ENCODE measurements around the gene PLBD2.
"Not testable (repeated sequence)": the region's sequence is repeated elsewhere in the genome, so short reads cannot be mapped to it uniquely, and the experiment has no call there.

PLBD2 gene

DNA sequence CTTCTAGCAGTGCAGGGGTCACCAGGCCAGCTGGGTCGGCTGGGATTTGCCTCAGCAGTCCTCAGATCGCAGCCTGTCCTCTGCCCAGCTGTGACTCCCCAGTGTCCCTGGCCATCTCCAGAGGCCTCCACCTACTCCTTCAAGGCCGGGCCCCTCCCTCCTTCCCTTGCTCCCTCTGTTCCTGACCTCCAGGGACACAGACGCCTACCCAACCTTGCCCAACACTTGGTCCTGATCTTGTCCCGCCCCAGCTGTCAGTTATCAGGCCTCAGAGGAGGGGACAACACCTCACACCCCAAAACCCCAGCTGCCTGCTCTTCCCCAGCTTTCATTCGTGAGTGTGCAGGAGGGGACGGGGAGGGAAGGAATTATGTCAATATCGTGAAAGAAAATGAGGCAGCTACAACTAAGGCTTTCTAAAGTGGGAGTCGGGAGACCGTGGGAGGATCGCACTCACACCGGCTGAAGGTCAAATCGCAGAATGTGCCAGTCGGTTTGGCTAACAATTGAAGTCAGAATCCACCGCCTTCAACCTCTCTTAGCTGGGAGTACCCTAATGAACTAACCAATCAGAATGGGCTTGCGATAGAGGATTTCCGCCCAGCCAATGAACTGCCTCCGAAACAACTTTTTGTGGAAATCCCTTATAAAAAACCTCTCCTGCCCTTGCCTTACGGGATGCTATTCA, 9.4 kb upstream of the PLBD2 start:
- Histone ChIP-seq H3K9me3 (ENCODE audit: control insufficient read depth in 2 of 2, low read length in 2 of 2) (no peaks in the 10 kb centered on the region), H3K9ac (ENCODE audit: low read depth in 1 of 2, low read length in 2 of 2) (no peak overlapping the region), H3K4me3 (ENCODE audit: low read length in 2 of 2) (no peak overlapping the region), H3K36me3 (ENCODE audit: control insufficient read depth in 2 of 2, insufficient read depth in 2 of 2, low read length in 2 of 2) (no peaks in the 10 kb centered on the region), H3K27me3 (ENCODE audit: control insufficient read depth in 2 of 2, insufficient read depth in 2 of 2, low read length in 2 of 2) (no peaks in the 10 kb centered on the region), H3K4me1 (ENCODE audit: control insufficient read depth in 2 of 2, insufficient read depth in 2 of 2, low read length in 2 of 2) (no peaks in the 10 kb centered on the region), H3K27ac (ENCODE audit: low read depth in 2 of 2, low read length in 2 of 2) (no peak overlapping the region)

DNA sequence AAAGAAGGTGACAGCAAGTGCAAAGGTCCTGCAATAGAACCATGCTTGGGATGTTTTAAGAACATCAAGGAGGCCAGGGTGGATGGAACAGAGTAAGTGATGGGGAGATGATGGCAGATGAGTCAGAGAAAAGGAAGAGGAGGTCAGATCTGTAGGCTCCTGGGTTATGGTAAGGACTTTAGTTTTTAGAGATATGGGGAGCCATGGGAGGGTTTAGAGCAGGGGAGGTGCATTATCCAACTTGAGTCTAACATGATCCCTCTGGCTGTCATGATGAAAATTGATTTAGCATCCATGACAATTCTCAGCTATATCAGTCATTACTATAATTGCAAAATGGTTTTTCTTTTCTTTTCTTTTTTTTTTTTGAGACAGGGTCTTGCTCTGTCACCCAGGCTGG, 7.3 kb upstream of the PLBD2 start:
- no peaks in the 10 kb centered on the region for H3K36me3 ChIP-seq (ENCODE audit: control insufficient read depth in 2 of 2, insufficient read depth in 2 of 2, low read length in 2 of 2)
- H3K27ac ChIP-seq (ENCODE audit: low read depth in 2 of 2, low read length in 2 of 2): no peak overlapping the region
- H3K4me3 ChIP-seq (ENCODE audit: low read length in 2 of 2): no peak overlapping the region
- H3K9me3 ChIP-seq (ENCODE audit: control insufficient read depth in 2 of 2, low read length in 2 of 2): no peaks in the 10 kb centered on the region
- H3K4me1 ChIP-seq (ENCODE audit: control insufficient read depth in 2 of 2, insufficient read depth in 2 of 2, low read length in 2 of 2): no peaks in the 10 kb centered on the region
- H3K27me3 ChIP-seq (ENCODE audit: control insufficient read depth in 2 of 2, insufficient read depth in 2 of 2, low read length in 2 of 2): no peaks in the 10 kb centered on the region
- H3K9ac ChIP-seq (ENCODE audit: low read depth in 1 of 2, low read length in 2 of 2): no peak overlapping the region

DNA sequence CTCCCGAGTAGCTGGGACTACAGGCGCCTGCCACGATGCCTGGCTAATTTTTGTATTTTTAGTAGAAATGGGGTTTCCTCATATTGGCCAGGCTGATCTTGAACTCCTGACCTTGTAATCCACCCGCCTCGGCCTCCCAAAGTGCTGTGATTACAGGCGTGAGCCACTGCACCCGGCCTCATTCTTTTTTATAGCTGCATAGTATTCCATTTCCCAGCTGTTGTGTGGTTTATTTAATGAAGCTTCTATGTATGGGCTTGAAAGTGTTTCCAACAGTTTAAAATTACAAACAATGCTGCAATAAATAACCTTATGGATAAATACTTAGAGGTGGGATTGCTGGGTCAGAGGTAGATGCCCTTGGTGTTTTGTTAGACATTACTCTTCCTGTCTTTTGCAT, 4.2 kb upstream of the PLBD2 start:
- not testable (repeated sequence) for H3K27ac ChIP-seq (ENCODE audit: low read depth in 2 of 2, low read length in 2 of 2); H3K4me3 ChIP-seq (ENCODE audit: low read length in 2 of 2); H3K9ac ChIP-seq (ENCODE audit: low read depth in 1 of 2, low read length in 2 of 2); H3K36me3 ChIP-seq (ENCODE audit: control insufficient read depth in 2 of 2, insufficient read depth in 2 of 2, low read length in 2 of 2); H3K27me3 ChIP-seq (ENCODE audit: control insufficient read depth in 2 of 2, insufficient read depth in 2 of 2, low read length in 2 of 2); H3K9me3 ChIP-seq (ENCODE audit: control insufficient read depth in 2 of 2, low read length in 2 of 2); H3K4me1 ChIP-seq (ENCODE audit: control insufficient read depth in 2 of 2, insufficient read depth in 2 of 2, low read length in 2 of 2)

DNA sequence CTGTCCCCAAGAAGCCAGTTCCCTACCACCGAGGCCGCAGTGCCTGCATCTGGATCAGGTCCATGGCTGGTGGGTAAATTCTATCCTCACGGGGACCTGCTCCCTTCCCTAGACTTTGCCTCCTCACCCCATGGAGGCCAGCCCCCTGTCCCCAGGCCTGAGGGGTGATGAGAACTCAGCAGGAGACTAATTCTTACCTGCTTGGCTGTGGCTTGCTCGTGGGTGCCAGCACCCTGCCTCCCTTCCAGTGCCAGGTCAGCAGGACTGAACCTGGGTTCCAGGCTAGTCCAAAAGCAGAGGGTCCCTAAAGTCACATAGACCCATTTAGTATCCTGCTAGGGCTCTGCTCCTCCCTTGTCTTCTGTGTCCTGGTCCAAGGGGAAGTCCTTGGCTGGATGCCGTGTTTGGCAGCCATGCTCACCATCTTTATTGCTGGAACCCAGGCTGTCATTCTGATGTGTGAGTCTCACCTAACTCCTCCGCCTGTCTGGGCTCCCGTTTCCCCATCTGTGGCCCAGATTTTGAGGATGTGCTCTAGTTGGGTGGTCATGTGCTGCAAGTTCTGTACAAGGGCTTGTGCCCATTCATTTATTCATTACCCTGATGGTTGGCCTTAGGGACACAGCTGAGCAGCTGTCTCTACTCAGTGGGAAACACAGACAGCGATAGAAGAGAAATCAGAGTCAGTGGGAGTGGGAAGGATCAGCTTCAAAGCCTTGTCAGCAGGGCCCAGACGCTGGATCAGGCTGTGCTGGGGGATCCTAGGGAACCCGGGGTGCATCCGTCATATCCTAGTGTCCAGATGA, 949 bp downstream of the PLBD2 start:
- no peaks in the 10 kb centered on the region for H3K36me3 ChIP-seq (ENCODE audit: control insufficient read depth in 2 of 2, insufficient read depth in 2 of 2, low read length in 2 of 2)
- peaks cover 8 to 16% of the 10 kb centered on the region in 2 donors for H3K4me1 ChIP-seq (ENCODE audit: control insufficient read depth in 2 of 2, insufficient read depth in 2 of 2, low read length in 2 of 2)
- peak overlapping the region; percentile 68 to 88 for H3K9ac ChIP-seq (ENCODE audit: low read depth in 1 of 2, low read length in 2 of 2)
- no peaks in the 10 kb centered on the region for H3K9me3 ChIP-seq (ENCODE audit: control insufficient read depth in 2 of 2, low read length in 2 of 2)
- H3K27ac ChIP-seq (ENCODE audit: low read depth in 2 of 2, low read length in 2 of 2): peak overlapping the region; percentile 71 to 77
- peak overlapping the region; percentile 72 to 77 for H3K4me3 ChIP-seq (ENCODE audit: low read length in 2 of 2)
- H3K27me3 ChIP-seq (ENCODE audit: control insufficient read depth in 2 of 2, insufficient read depth in 2 of 2, low read length in 2 of 2): no peaks in the 10 kb centered on the region

DNA sequence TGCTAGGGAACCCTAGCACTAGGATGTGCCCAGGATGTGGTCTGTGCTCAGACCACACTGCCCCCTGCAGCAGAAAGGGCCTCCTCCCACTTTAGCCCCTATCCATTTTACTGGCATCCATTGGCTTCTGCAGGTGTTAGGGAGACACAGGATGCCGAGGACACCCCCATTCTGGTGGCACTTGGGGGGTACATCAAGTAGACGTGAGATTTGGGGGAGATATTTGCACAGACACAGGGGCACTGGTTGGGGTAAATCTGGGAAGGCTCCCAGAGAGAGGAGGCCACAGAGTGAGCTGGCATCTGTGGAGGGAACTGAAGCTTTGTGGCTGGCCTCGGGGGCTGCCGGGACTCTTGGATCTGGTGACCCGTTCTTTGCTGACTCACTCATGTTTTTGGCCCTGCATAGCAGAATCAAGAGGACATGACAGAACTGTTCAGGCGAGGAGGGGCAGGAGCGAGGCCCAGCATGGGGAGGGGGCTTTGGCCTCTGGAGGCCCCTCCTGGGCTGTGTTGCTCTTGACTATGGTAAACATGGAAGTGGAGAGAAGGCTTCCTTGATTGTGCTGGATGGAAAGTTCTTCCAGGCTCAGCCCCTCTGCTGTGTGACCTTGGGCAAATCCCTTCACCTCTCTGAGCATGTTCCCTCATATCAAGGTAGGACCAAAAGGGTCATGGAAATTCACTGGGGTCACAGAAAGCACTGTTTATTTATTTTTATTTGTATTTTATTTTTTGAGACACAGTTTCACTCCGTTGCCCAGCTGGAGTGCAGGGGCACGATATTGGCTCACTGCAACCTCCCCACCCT, 1.8 kb downstream of the PLBD2 start:
- H3K4me3 ChIP-seq (ENCODE audit: low read length in 2 of 2): no peak overlapping the region
- H3K9ac ChIP-seq (ENCODE audit: low read depth in 1 of 2, low read length in 2 of 2): no peak overlapping the region
- no peaks in the 10 kb centered on the region for H3K36me3 ChIP-seq (ENCODE audit: control insufficient read depth in 2 of 2, insufficient read depth in 2 of 2, low read length in 2 of 2)
- no peak overlapping the region for H3K27ac ChIP-seq (ENCODE audit: low read depth in 2 of 2, low read length in 2 of 2)
- no peaks in the 10 kb centered on the region for H3K27me3 ChIP-seq (ENCODE audit: control insufficient read depth in 2 of 2, insufficient read depth in 2 of 2, low read length in 2 of 2)
- peaks cover 8 to 16% of the 10 kb centered on the region in 2 donors for H3K4me1 ChIP-seq (ENCODE audit: control insufficient read depth in 2 of 2, insufficient read depth in 2 of 2, low read length in 2 of 2)
- no peaks in the 10 kb centered on the region for H3K9me3 ChIP-seq (ENCODE audit: control insufficient read depth in 2 of 2, low read length in 2 of 2)

DNA sequence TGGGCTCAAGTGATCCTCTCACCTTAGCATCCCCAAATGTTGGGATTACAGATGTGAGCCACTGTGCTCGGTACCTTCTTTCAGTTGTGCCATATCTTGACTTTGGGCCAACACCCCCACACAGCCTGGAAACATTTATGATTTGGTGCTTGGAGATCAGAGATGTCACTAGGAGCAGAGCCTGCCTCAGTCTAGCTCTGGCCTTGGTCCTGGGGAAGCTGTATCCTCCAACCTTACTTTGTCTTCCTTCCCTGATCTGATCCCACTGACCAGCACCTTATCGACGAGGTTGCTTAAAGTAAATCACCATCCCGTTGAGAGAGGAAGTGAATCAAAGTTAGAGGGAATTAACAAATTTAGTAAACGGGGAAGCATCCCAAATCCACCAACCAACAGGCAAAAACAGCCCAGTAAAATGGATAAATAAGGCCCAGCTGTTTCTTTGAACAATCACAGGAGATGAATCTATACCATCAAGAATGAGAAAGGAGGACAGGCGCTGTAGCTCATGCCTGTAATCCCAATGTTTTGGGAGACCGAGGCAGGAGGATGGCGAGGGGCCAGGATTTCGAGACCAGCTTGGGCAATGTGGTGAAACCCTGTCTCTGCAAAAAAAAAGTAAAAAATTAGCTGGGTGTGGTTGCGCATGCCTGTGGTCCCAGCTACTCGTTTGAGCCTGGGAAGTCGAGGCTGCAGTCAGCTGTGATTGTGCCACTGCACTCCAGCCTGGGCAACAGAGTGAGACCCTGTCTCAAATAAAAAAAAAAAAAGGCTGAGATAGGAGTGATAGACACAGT, 3.4 kb downstream of the PLBD2 start:
- Histone ChIP-seq H3K27ac (ENCODE audit: low read depth in 2 of 2, low read length in 2 of 2) (no peak overlapping the region), H3K9me3 (ENCODE audit: control insufficient read depth in 2 of 2, low read length in 2 of 2) (no peaks in the 10 kb centered on the region), H3K4me3 (ENCODE audit: low read length in 2 of 2) (no peak overlapping the region), H3K36me3 (ENCODE audit: control insufficient read depth in 2 of 2, insufficient read depth in 2 of 2, low read length in 2 of 2) (no peaks in the 10 kb centered on the region), H3K9ac (ENCODE audit: low read depth in 1 of 2, low read length in 2 of 2) (peak overlapping the region in 1 of 2 donors; percentile 14), H3K27me3 (ENCODE audit: control insufficient read depth in 2 of 2, insufficient read depth in 2 of 2, low read length in 2 of 2) (no peaks in the 10 kb centered on the region), H3K4me1 (ENCODE audit: control insufficient read depth in 2 of 2, insufficient read depth in 2 of 2, low read length in 2 of 2) (peaks cover 8 to 16% of the 10 kb centered on the region in 2 donors)

DNA sequence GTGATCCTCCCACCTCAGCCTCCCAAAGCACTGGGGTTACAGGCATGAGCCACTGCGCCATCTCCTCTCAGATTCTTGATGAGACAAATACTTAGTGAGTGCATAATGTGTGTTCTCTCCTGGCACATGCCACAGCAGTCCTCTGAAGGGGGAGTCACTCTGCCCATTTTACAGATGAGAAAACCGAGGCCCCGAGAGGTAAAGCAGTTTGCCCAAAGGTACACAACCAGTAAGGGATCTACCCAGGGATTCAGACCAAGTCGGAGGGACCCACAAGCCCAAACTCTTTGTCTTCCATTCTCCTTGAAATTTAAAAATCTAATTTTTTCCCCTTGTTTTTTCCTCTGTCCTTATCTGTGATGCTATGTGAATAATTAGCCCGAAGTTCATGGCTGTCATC, 6.3 kb downstream of the PLBD2 start:
- Histone ChIP-seq H3K4me3 (ENCODE audit: low read length in 2 of 2) (no peak overlapping the region), H3K9ac (ENCODE audit: low read depth in 1 of 2, low read length in 2 of 2) (no peak overlapping the region), H3K4me1 (ENCODE audit: control insufficient read depth in 2 of 2, insufficient read depth in 2 of 2, low read length in 2 of 2) (peaks cover 0 to 4% of the 10 kb centered on the region in 2 donors), H3K9me3 (ENCODE audit: control insufficient read depth in 2 of 2, low read length in 2 of 2) (no peaks in the 10 kb centered on the region), H3K27me3 (ENCODE audit: control insufficient read depth in 2 of 2, insufficient read depth in 2 of 2, low read length in 2 of 2) (no peaks in the 10 kb centered on the region), H3K27ac (ENCODE audit: low read depth in 2 of 2, low read length in 2 of 2) (no peak overlapping the region), H3K36me3 (ENCODE audit: control insufficient read depth in 2 of 2, insufficient read depth in 2 of 2, low read length in 2 of 2) (no peaks in the 10 kb centered on the region)

DNA sequence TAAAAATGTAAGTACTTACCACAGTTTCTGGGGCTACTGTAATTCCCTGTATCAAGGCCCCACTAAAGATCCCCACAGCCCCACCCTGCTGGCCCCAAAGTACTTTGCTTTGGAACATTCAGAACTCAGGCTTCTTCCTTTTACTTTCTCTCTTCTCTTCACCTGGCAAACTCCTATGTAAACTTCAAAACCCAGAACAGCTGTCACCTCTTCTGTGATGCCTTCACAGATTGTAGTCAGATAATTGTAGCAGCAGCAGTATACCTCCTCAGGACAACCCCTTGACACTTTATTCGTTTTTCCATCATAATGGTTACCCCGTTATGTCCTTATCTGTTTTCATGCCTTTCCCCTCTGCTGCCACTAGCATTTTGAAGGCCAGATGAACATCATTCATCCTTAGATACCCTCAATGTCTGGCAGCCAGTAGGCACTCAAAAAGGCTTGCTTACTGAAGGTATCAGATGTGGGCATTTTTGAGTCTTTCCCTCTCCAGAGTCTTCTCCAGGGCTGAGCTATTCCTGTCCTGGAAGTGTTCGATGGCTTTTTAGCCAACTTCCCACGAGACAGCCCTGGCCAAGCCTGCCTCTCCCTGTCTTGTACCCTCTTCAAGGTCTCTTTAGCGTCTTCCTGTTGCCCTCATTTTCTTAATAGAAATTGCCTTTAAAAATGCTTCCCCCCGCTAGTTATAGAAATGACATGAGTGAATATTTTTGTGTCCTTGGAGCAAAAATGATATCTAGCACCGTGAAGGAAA, 7.4 kb downstream of the PLBD2 start:
- Histone ChIP-seq H3K4me1 (ENCODE audit: control insufficient read depth in 2 of 2, insufficient read depth in 2 of 2, low read length in 2 of 2) (no peaks in the 10 kb centered on the region), H3K9ac (ENCODE audit: low read depth in 1 of 2, low read length in 2 of 2) (no peak overlapping the region), H3K27me3 (ENCODE audit: control insufficient read depth in 2 of 2, insufficient read depth in 2 of 2, low read length in 2 of 2) (no peaks in the 10 kb centered on the region), H3K9me3 (ENCODE audit: control insufficient read depth in 2 of 2, low read length in 2 of 2) (no peaks in the 10 kb centered on the region), H3K36me3 (ENCODE audit: control insufficient read depth in 2 of 2, insufficient read depth in 2 of 2, low read length in 2 of 2) (peaks cover 0 to 1% of the 10 kb centered on the region in 2 donors), H3K27ac (ENCODE audit: low read depth in 2 of 2, low read length in 2 of 2) (no peak overlapping the region), H3K4me3 (ENCODE audit: low read length in 2 of 2) (no peak overlapping the region)

GRCh38 chr12:113366827-113367226, 8.4 kb downstream of the PLBD2 start:
- H3K9ac ChIP-seq (ENCODE audit: low read depth in 1 of 2, low read length in 2 of 2): no peak overlapping the region
- H3K27me3 ChIP-seq (ENCODE audit: control insufficient read depth in 2 of 2, insufficient read depth in 2 of 2, low read length in 2 of 2): no peaks in the 10 kb centered on the region
- H3K36me3 ChIP-seq (ENCODE audit: control insufficient read depth in 2 of 2, insufficient read depth in 2 of 2, low read length in 2 of 2): peaks cover 0 to 5% of the 10 kb centered on the region in 2 donors
- no peak overlapping the region for H3K27ac ChIP-seq (ENCODE audit: low read depth in 2 of 2, low read length in 2 of 2)
- H3K4me3 ChIP-seq (ENCODE audit: low read length in 2 of 2): no peak overlapping the region
- H3K9me3 ChIP-seq (ENCODE audit: control insufficient read depth in 2 of 2, low read length in 2 of 2): no peaks in the 10 kb centered on the region
- no peaks in the 10 kb centered on the region for H3K4me1 ChIP-seq (ENCODE audit: control insufficient read depth in 2 of 2, insufficient read depth in 2 of 2, low read length in 2 of 2)
